SIG-M5 treated with dmso at 0.1 percent for 504 hours (cell line): ENCODE measurements around the gene CMIP.
"Not testable (repeated sequence)": the region's sequence is repeated elsewhere in the genome, so short reads cannot be mapped to it uniquely, and the experiment has no call there.

Experiments used
- DNase-seq: peaks from one replicate; lab custom pipeline; 2025; ENCODE audit not compliant: unreplicated experiment; lab: John Stamatoyannopoulos, UW

CMIP gene

GRCh38 chr16:81730090-81731051 is 285.8 kb downstream of the CMIP start:
- DNase-seq, result peak; percentile 29

GRCh38 chr16:81731649-81732048 is 287.0 kb downstream of the CMIP start:
- DNase-seq, result no peak

- DNase-seq, result no peak
These were observed 288.1 kb downstream of the CMIP start for GRCh38 chr16:81732699-81733098.

GRCh38 chr16:81733295-81733694 is 288.7 kb downstream of the CMIP start:
- DNase-seq, result no peak

- DNase-seq, result no peak
These were observed 290.2 kb downstream of the CMIP start for GRCh38 chr16:81734632-81735434.

- DNase-seq, result peak; percentile 71
These were observed 293.4 kb downstream of the CMIP start for GRCh38 chr16:81737885-81738536.

GRCh38 chr16:81738783-81739496 is 294.3 kb downstream of the CMIP start:
- peak; percentile 86 for DNase-seq

- no peak for DNase-seq
These were observed 294.9 kb downstream of the CMIP start for GRCh38 chr16:81739503-81739902.

- no peak for DNase-seq
These were observed 295.6 kb downstream of the CMIP start for GRCh38 chr16:81740169-81740568.

GRCh38 chr16:81741430-81741770 is 296.8 kb downstream of the CMIP start:
- DNase-seq, result not testable (repeated sequence)

- DNase-seq, result no peak
These were observed 299.8 kb downstream of the CMIP start for GRCh38 chr16:81744385-81744784.

GRCh38 chr16:81744911-81745310 is 300.3 kb downstream of the CMIP start:
- DNase-seq, result no peak

GRCh38 chr16:81745704-81746558 is 301.3 kb downstream of the CMIP start:
- DNase-seq, result peak; percentile 18

GRCh38 chr16:81746566-81746965 is 302.0 kb downstream of the CMIP start:
- DNase-seq, result no peak

GRCh38 chr16:81748476-81749198 is 304.0 kb downstream of the CMIP start:
- peak; percentile 7 for DNase-seq

GRCh38 chr16:81752225-81752875 is 307.7 kb downstream of the CMIP start:
- DNase-seq, result peak; percentile 95

- DNase-seq, result no peak
These were observed 308.2 kb downstream of the CMIP start for GRCh38 chr16:81752876-81753227.

GRCh38 chr16:81754858-81755257 is 310.2 kb downstream of the CMIP start:
- no peak for DNase-seq
